ENCODE results near the gene FAM184A.

GRCh38 chr6:119065382-119065781, 13.1 kb downstream of the FAM184A start:
- no peak for TF ChIP-seq TGIF2 (CRISPR knock-in tag; IDR thresholded peaks at IDR 0.05)
- no peak for TF ChIP-seq ETS2 (tag; IDR thresholded peaks at IDR 0.05; ENCODE audit: borderline replicate concordance, poor library complexity, severe bottlenecking)
- TF ChIP-seq, protein P1, sequence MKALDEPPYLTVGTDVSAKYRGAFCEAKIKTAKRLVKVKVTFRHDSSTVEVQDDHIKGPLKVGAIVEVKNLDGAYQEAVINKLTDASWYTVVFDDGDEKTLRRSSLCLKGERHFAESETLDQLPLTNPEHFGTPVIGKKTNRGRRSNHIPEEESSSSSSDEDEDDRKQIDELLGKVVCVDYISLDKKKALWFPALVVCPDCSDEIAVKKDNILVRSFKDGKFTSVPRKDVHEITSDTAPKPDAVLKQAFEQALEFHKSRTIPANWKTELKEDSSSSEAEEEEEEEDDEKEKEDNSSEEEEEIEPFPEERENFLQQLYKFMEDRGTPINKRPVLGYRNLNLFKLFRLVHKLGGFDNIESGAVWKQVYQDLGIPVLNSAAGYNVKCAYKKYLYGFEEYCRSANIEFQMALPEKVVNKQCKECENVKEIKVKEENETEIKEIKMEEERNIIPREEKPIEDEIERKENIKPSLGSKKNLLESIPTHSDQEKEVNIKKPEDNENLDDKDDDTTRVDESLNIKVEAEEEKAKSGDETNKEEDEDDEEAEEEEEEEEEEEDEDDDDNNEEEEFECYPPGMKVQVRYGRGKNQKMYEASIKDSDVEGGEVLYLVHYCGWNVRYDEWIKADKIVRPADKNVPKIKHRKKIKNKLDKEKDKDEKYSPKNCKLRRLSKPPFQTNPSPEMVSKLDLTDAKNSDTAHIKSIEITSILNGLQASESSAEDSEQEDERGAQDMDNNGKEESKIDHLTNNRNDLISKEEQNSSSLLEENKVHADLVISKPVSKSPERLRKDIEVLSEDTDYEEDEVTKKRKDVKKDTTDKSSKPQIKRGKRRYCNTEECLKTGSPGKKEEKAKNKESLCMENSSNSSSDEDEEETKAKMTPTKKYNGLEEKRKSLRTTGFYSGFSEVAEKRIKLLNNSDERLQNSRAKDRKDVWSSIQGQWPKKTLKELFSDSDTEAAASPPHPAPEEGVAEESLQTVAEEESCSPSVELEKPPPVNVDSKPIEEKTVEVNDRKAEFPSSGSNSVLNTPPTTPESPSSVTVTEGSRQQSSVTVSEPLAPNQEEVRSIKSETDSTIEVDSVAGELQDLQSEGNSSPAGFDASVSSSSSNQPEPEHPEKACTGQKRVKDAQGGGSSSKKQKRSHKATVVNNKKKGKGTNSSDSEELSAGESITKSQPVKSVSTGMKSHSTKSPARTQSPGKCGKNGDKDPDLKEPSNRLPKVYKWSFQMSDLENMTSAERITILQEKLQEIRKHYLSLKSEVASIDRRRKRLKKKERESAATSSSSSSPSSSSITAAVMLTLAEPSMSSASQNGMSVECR (CRISPR knock-in tag; IDR thresholded peaks at IDR 0.05): no peak
- no peak for TF ChIP-seq MLX (CRISPR knock-in tag; conservative IDR thresholded peaks at IDR 0.05)
- no peak for TF ChIP-seq ZNF184 (CRISPR knock-in tag; IDR thresholded peaks at IDR 0.05)
- TF ChIP-seq BRCA1 (IDR thresholded peaks at IDR 0.05): no peak
- no peak for TF ChIP-seq BRCA1 (CRISPR knock-in tag; IDR thresholded peaks at IDR 0.05)

Measured in K562 (cell line).